ENCODE results near the gene ANXA4.
A peak's percentile ranks its signal among the peaks of the same experiment; 100 is the strongest.

ANXA4 gene

DNA sequence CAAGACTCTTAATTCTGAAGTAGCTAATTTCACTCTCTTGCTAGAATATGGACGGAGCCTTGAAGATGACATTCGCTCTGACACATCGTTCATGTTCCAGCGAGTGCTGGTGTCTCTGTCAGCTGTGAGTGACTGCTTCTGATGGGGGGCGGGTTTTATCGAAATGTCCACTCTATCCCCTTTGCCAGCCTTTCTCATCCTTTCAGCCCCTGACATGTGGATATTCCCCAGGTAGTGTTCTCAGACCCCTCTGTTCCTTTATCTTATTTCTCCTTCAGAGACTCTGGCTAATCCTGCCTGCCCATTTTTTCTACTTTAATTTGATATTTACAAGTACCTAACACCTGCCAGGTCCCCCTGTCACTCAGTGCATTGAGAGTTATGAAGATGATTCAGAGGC lies 68.6 kb downstream of the ANXA4 start:
- no peak for FAIRE-seq
- DNase-seq (ENCODE audit: insufficient read length, low spot score): no peak
- TF ChIP-seq POLR2A (IDR thresholded peaks at IDR 0.05; ENCODE audit: low read depth, low read length): no peak
- TF ChIP-seq TAF1 (IDR thresholded peaks at IDR 0.05; ENCODE audit: low read depth, low read length): no peak
- TF ChIP-seq POU2F2 (IDR thresholded peaks at IDR 0.05; ENCODE audit: low read depth, low read length): no peak
- TF ChIP-seq PAX5 (IDR thresholded peaks at IDR 0.05; ENCODE audit: insufficient read depth, low read length, severe bottlenecking): no peak
- TF ChIP-seq POLR2AphosphoS5 (IDR thresholded peaks at IDR 0.05; ENCODE audit: low read depth, low read length): no peak
- TF ChIP-seq SPI1 (IDR thresholded peaks at IDR 0.05; ENCODE audit: low read depth, low read length): no peak

DNA sequence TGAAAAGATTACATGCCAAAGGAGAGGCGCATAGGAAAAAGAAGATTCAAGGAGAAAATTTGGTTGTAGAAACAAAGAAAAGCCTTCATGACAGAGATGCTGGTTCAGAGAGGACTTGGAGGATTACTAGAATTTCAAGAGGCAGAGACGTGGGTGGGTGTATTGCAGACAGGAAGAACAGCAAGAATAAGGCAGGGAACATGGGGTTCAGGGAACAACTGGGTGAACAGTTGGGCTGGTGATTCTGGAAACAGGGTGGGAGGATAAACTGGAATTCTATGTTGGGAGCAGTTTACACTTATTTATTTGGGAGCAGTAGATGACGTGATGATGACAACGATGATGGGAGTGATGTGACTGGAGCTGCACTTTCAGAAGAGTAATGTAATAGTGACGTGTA lies 69.1 kb downstream of the ANXA4 start:
- no peak for DNase-seq (ENCODE audit: insufficient read length, low spot score)
- TF ChIP-seq PAX5 (IDR thresholded peaks at IDR 0.05; ENCODE audit: insufficient read depth, low read length, severe bottlenecking) (no peak), TAF1 (IDR thresholded peaks at IDR 0.05; ENCODE audit: low read depth, low read length) (no peak), SPI1 (IDR thresholded peaks at IDR 0.05; ENCODE audit: low read depth, low read length) (no peak), POU2F2 (IDR thresholded peaks at IDR 0.05; ENCODE audit: low read depth, low read length) (no peak), POLR2A (IDR thresholded peaks at IDR 0.05; ENCODE audit: low read depth, low read length) (no peak), POLR2AphosphoS5 (IDR thresholded peaks at IDR 0.05; ENCODE audit: low read depth, low read length) (no peak)
- no peak for FAIRE-seq

DNA sequence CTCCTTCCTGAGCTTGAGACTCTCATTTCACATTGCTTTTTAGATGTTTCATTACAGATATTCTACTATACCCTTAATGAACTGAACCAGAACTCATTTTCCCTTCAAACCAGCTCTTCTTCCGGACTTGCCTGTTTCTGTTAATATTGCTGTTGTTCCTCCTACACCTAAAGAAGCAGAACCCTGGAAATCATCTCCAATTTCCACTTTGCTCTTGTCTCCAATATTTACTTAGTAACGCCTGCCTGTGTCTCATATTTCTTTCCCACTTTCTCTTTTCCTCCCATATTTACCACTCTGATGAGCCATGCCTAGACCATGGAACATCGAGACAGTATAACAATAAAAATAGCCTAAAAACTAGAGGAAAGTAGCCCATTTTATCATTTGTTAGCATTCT lies 69.7 kb downstream of the ANXA4 start:
- DNase-seq (ENCODE audit: insufficient read length, low spot score): no peak
- no peak for TF ChIP-seq POLR2AphosphoS5 (IDR thresholded peaks at IDR 0.05; ENCODE audit: low read depth, low read length)
- no peak for TF ChIP-seq POLR2A (IDR thresholded peaks at IDR 0.05; ENCODE audit: low read depth, low read length)
- TF ChIP-seq TAF1 (IDR thresholded peaks at IDR 0.05; ENCODE audit: low read depth, low read length): no peak
- no peak for FAIRE-seq

DNA sequence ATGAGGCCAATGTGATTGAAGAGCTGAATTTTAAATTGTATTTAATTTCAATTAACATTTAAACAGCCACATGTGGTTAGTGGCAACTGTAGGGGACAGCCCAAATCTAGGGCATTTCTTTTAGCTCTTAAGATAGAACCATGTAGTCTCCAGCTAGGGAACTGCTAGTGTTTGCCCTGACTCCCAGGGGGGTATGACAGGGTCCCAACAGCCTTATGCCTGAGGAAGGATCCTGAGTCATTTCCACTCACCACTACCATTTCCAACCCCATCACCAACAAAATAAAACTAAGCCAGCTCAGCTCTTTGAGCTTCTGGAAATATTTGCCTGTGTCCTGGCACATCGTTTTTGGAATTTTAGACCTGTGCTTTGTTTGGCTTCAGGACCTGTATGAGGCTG lies 73.8 kb downstream of the ANXA4 start:
- no peak for TF ChIP-seq POLR2A (IDR thresholded peaks at IDR 0.05; ENCODE audit: low read depth, low read length)
- TF ChIP-seq TAF1 (IDR thresholded peaks at IDR 0.05; ENCODE audit: low read depth, low read length): no peak
- no peak for TF ChIP-seq POU2F2 (IDR thresholded peaks at IDR 0.05; ENCODE audit: low read depth, low read length)
- TF ChIP-seq POLR2AphosphoS5 (IDR thresholded peaks at IDR 0.05; ENCODE audit: low read depth, low read length): no peak
- TF ChIP-seq PAX5 (IDR thresholded peaks at IDR 0.05; ENCODE audit: insufficient read depth, low read length, severe bottlenecking): no peak
- TF ChIP-seq SPI1 (IDR thresholded peaks at IDR 0.05; ENCODE audit: low read depth, low read length): no peak
- FAIRE-seq: no peak
- no peak for DNase-seq (ENCODE audit: insufficient read length, low spot score)

DNA sequence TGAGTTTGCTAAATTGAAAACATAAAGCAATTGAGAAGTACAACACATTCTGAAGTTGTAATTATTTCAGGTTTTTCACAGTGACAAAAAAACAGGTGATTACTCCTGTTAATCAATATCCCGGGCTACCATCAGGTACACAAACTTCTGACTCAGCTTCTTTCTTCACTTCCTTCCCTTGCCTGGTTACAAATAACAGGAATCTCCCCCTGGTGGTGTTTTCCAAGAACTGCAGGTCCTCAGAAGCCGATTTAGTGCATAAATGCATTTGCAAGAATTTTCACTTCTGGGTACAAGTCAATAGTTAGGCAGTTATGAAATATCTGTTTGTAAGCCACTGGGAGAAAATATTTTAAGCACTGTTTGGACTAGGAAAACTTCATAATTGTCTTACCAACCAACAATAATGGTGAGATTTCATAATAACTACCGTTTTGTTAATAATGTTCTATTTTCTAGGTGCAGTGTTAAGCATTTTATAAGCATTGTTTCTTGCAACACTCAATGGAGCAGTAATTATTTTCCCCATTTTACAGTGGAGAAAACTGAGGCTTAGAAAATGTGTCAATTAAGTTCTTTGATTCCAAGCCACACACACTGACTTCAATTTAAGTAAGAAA lies 75.1 kb downstream of the ANXA4 start:
- FAIRE-seq: peak; percentile 66
- DNase-seq (ENCODE audit: insufficient read length, low spot score): peak; percentile 21
- TF ChIP-seq POLR2AphosphoS5 (IDR thresholded peaks at IDR 0.05; ENCODE audit: low read depth, low read length) (no peak), POLR2A (IDR thresholded peaks at IDR 0.05; ENCODE audit: low read depth, low read length) (no peak), POU2F2 (IDR thresholded peaks at IDR 0.05; ENCODE audit: low read depth, low read length) (no peak), SPI1 (IDR thresholded peaks at IDR 0.05; ENCODE audit: low read depth, low read length) (peak; percentile 83), PAX5 (IDR thresholded peaks at IDR 0.05; ENCODE audit: insufficient read depth, low read length, severe bottlenecking) (no peak), TAF1 (IDR thresholded peaks at IDR 0.05; ENCODE audit: low read depth, low read length) (no peak)

DNA sequence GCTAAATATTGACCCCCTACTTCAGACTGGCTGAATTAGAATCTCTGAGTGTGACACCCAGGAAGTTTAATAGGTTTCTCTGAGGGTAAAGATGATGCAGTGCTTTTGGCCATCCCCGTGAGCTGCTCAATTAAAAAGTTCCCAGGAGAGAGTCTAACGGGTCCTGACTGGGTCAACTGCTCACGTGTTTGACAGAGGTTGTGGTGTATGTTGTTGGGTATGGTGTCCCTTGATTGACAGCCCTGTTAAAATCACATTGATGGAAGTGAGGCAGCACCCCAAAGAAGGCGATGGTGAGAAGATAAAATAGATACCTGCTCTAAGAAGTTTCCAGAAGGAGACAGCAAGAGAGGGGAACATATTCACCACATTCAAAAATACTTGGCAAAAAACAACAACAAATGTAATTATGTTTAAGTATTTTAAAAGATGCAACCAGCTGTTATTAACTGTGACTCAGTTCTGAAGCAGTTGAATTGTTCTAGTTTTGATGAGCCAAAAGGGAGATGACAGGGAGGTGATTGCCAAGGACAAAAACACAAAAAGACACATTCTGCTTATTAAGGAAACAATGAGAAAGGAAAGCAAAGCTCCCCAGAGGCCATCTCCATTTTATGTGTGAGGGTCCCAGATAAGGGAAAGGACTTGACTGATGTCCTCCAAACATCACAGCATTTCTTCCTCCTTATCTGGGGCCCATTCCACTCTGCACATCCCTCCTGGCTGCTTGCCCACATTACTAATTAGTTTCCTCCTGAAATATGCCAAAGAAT lies 76.0 kb downstream of the ANXA4 start:
- DNase-seq (ENCODE audit: insufficient read length, low spot score) (no peak), FAIRE-seq (no peak)
- TF ChIP-seq POLR2A (IDR thresholded peaks at IDR 0.05; ENCODE audit: low read depth, low read length): no peak
- no peak for TF ChIP-seq SPI1 (IDR thresholded peaks at IDR 0.05; ENCODE audit: low read depth, low read length)
- no peak for TF ChIP-seq POLR2AphosphoS5 (IDR thresholded peaks at IDR 0.05; ENCODE audit: low read depth, low read length)
- no peak for TF ChIP-seq POU2F2 (IDR thresholded peaks at IDR 0.05; ENCODE audit: low read depth, low read length)
- TF ChIP-seq PAX5 (IDR thresholded peaks at IDR 0.05; ENCODE audit: insufficient read depth, low read length, severe bottlenecking): no peak
- TF ChIP-seq TAF1 (IDR thresholded peaks at IDR 0.05; ENCODE audit: low read depth, low read length): no peak

DNA sequence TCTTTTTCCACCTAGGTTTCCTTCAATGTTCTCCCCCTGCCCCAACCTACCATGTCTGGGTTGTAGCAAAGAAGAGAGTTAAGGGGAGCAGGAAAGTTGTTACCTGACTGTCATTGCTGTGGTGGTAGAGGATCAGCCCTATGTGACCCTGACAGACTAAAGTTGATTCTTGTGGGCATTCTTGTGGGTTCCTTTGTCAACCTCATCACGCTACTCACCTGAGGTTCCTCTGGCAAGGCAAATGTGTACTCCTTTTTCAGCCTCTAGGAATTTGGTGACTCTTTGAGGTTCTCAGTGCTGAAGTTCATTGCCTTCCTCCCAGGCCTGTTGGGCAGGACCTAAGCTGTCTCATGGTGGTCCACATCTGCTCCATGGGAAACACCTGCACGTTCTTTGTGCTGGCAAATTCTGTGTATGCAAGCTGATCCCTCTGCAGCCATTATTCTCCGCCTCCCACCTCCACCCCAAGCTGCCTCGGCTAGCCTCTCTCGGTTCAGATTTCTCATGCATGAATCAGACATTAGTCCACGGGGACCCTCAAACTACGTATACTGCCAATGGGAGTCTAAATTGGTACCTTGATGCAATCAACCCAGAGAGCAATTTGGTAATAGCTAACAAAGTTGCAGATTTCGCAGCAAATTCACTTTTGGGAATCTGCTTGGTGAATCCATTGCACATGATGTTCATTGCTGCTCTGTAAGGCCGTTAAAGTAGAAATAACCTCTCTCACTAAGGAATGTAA lies 86.0 kb downstream of the ANXA4 start:
- TF ChIP-seq POLR2AphosphoS5 (IDR thresholded peaks at IDR 0.05; ENCODE audit: low read depth, low read length): no peak
- no peak for TF ChIP-seq PAX5 (IDR thresholded peaks at IDR 0.05; ENCODE audit: insufficient read depth, low read length, severe bottlenecking)
- no peak for TF ChIP-seq TAF1 (IDR thresholded peaks at IDR 0.05; ENCODE audit: low read depth, low read length)
- TF ChIP-seq POU2F2 (IDR thresholded peaks at IDR 0.05; ENCODE audit: low read depth, low read length): no peak
- TF ChIP-seq SPI1 (IDR thresholded peaks at IDR 0.05; ENCODE audit: low read depth, low read length): no peak
- no peak for TF ChIP-seq POLR2A (IDR thresholded peaks at IDR 0.05; ENCODE audit: low read depth, low read length)
- DNase-seq (ENCODE audit: insufficient read length, low spot score) (no peak), FAIRE-seq (no peak)

DNA sequence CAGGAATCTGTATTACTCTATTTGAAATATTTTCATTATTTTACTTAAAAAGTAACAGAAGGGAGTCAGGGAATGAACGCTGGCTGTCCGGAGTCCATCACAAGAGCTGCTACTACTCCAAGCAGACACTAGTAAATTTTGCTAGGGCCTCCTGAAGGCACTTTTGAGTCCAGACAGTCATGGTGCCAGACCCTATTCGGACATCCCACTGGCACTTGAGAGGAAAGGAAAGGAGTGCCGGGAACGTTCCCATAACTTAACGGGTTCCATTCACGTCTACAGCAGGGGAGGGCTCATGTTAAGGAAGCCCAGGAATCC lies 87.0 kb downstream of the ANXA4 start:
- FAIRE-seq (no peak), DNase-seq (ENCODE audit: insufficient read length, low spot score) (no peak)
- TF ChIP-seq POLR2A (IDR thresholded peaks at IDR 0.05; ENCODE audit: low read depth, low read length) (no peak), SPI1 (IDR thresholded peaks at IDR 0.05; ENCODE audit: low read depth, low read length) (no peak), POLR2AphosphoS5 (IDR thresholded peaks at IDR 0.05; ENCODE audit: low read depth, low read length) (no peak), PAX5 (IDR thresholded peaks at IDR 0.05; ENCODE audit: insufficient read depth, low read length, severe bottlenecking) (no peak), TAF1 (IDR thresholded peaks at IDR 0.05; ENCODE audit: low read depth, low read length) (no peak), POU2F2 (IDR thresholded peaks at IDR 0.05; ENCODE audit: low read depth, low read length) (no peak)
